ENCODE data around the gene ELP4.

- no peak for TF ChIP-seq EZH2 (IDR thresholded peaks at IDR 0.05)
- TF ChIP-seq POLR2AphosphoS5 (IDR thresholded peaks at IDR 0.05; ENCODE audit: borderline replicate concordance, low read depth, low read length) = no peak
These were observed 314.2 kb downstream of the ELP4 start for GRCh38 chr11:31823644-31824331.
